Endothelial cell of umbilical vein (primary cell): ENCODE measurements around the gene TSPAN18.

Experiments
- JUN ChIP-seq: IDR thresholded peaks from 2 replicates; pipeline ENCODE4 v1.6.1; 2011; ENCODE audit warnings: borderline replicate concordance, low read depth; ENCODE audit not compliant: insufficient read length, insufficient read depth
- POLR2A ChIP-seq: IDR thresholded peaks from 2 replicates; pipeline ENCODE4 v1.6.1; 2012; ENCODE audit warnings: low read depth, mild to moderate bottlenecking, control low read depth, low read length
- TF ChIP-seq, protein P1 (sequence below), 2 donors: IDR thresholded peaks; 1 replicate in 1 of 2; 2 replicates in 1 of 2; pipeline ENCODE4 v1.5.1; 2011; ENCODE audit warnings: low read length in 2 of 2, mild to moderate bottlenecking in 2 of 2, moderate library complexity in 2 of 2, control low read depth in 1 of 2, inconsistent platforms in 1 of 2, low read depth in 1 of 2; ENCODE audit not compliant: insufficient read depth in 1 of 2; ENCODE audit errors: extremely low read depth in 1 of 2

DNA sequence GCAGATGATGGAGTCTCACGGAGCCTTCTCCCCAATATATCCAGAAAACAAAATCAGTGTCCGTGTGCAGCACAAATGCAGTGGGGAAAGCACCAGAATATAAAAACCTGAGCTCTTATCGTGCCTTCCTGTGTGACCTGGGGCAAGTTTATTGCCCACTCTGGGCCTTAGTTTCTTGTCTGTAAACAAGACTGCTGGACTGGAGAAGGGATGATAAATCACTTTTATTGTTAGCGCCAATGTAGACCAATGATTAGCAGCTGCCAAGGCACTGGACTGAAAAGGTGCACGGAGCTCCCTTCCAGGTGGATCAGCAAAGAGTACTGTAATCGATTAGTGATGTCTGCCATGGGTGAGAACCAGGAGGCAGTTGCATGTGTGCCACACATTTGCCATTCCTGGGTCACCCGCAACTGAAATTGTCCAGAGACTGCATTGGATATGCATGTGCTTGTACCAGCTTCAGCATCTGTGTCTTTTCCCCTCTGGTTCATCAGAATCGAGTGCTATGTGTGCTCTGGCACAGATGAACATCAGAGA, 89.2 kb downstream of the TSPAN18 start:
- no peak for TF ChIP-seq POLR2A
- TF ChIP-seq, protein P1, sequence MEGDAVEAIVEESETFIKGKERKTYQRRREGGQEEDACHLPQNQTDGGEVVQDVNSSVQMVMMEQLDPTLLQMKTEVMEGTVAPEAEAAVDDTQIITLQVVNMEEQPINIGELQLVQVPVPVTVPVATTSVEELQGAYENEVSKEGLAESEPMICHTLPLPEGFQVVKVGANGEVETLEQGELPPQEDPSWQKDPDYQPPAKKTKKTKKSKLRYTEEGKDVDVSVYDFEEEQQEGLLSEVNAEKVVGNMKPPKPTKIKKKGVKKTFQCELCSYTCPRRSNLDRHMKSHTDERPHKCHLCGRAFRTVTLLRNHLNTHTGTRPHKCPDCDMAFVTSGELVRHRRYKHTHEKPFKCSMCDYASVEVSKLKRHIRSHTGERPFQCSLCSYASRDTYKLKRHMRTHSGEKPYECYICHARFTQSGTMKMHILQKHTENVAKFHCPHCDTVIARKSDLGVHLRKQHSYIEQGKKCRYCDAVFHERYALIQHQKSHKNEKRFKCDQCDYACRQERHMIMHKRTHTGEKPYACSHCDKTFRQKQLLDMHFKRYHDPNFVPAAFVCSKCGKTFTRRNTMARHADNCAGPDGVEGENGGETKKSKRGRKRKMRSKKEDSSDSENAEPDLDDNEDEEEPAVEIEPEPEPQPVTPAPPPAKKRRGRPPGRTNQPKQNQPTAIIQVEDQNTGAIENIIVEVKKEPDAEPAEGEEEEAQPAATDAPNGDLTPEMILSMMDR (IDR thresholded peaks at IDR 0.05; ENCODE audit: extremely low read depth in 1 of 2, insufficient read depth in 1 of 2, low read depth in 1 of 2, low read length in 2 of 2): no peak
- TF ChIP-seq JUN: no peak
